Erythroblast (primary cell): ENCODE results near the gene GLI3.

ENCODE experiments used
- GATA1 ChIP-seq: IDR thresholded peaks from 2 replicates; pipeline ENCODE4 v1.6.1; 2011; ENCODE audit warnings: low read depth, mild to moderate bottlenecking, control low read depth, low read length, moderate library complexity
- POLR2A ChIP-seq: IDR thresholded peaks from 2 replicates; pipeline ENCODE4 v1.6.1; 2011; ENCODE audit warnings: mild to moderate bottlenecking, low read length

GRCh38 chr7:41925946-41926345 lies 311.1 kb downstream of the GLI3 start:
- TF ChIP-seq POLR2A (no peak), GATA1 (no peak)
